Body of pancreas (tissue), 4 donors: ENCODE results near the gene TENT5A. TPM values are rescaled to one million over a fixed set of nuclear protein-coding genes. Genes with fewer than 3 reads are reported as not detected.

Source experiments
- ATAC-seq: fragments of 150-250 bp; one replicate; pipeline ENCODE4 v1.9.1; 2016
- DNase-seq, 4 donors: peaks; one replicate each; pipeline ENCODE4 v3.0.0-alpha.2; 2019
- H3K27ac ChIP-seq, 4 donors: fragments of 200-600 bp; sonication (generic); 1 replicate in 3 of 4; 2 replicates in 1 of 4; pipeline versions ENCODE4 v1.5.1 to v1.6.1; 2016 to 2019; ENCODE audit warnings: mild to moderate bottlenecking in 1 of 4, mixed read lengths in 1 of 4, moderate library complexity in 1 of 4
- H3K27me3 ChIP-seq, 2 donors: fragments of 200-600 bp; sonication (generic); one replicate each; pipeline ENCODE4 v1.6.0; 2016; ENCODE audit warnings: mild to moderate bottlenecking in 1 of 2
- H3K36me3 ChIP-seq, 2 donors: fragments of 200-600 bp; sonication (generic); replicated peaks in 1 of 2; 2 replicates each; pipeline ENCODE4 v1.5.1; 2016; ENCODE audit warnings: low read depth in 2 of 2; ENCODE audit not compliant: insufficient read depth in 1 of 2
- H3K4me1 ChIP-seq: fragments of 200-600 bp; sonication (generic); one replicate; pipeline ENCODE4 v1.6.0; 2016
- H3K4me3 ChIP-seq, 2 donors: fragments of 200-600 bp; sonication (generic); 1 replicate in 1 of 2; 2 replicates in 1 of 2; pipeline ENCODE4 v1.5.1; 2016 to 2019
- H3K9me3 ChIP-seq, 3 donors: fragments of 200-600 bp; sonication (generic); 1 replicate in 2 of 3; 2 replicates in 1 of 3; pipeline ENCODE4 v1.5.1; 2016
- CTCF ChIP-seq, 7 experiments: fragments of 450-650 bp in 4 of 7; fragments of 200-600 bp in 3 of 7; sonication (generic) in 3 of 7; IDR thresholded peaks; one replicate each; pipeline ENCODE4 v1.5.1; 2016 to 2019; ENCODE audit warnings: antibody characterized with exemption in 7 of 7
- POLR2A ChIP-seq, 3 donors: fragments of 450-650 bp; IDR thresholded peaks; one replicate each; pipeline ENCODE4 v1.6.1; 2016; ENCODE audit warnings: antibody characterized with exemption in 3 of 3, mild to moderate bottlenecking in 2 of 3
- WGBS, 2 donors: methylation state at CpG; one replicate each; pipeline ENCODE4 v1.1.5; 2017; 5-methylcytosine and 5-hydroxymethylcytosine counted together
- intact Hi-C: fragments of 100-400 bp; cut with DNase I; formaldehyde crosslinking; loops from one replicate; pipeline ENCODE4 v1.15.1; 2023
- small RNA-seq: library from RNA; depleted of rRNA; stranded (forward); fragments of <200 nt; gene quantifications from one replicate; pipeline ENCODE3, GENCODE V24; 2016
- total RNA-seq, 2 donors: library from RNA; depleted of rRNA; stranded (reverse); fragments of >200 nt; gene quantifications; one replicate each; pipeline ENCODE4 v1.1.0, GENCODE V29; 2016

The TENT5A gene
- total RNA-seq, 2 donors from 2014 or later: 7.3 to 8.2 TPM

GRCh38 chr6:81700414-81700813 lies 52.1 kb downstream of the TENT5A start:
- DNase-seq (no peak), ATAC-seq (no peak)
- Histone ChIP-seq H3K9me3 (no peaks in the 10 kb centered on the region), H3K4me1 (no peaks in the 10 kb centered on the region), H3K4me3 (no peak overlapping the region), H3K27ac (no peak overlapping the region), H3K27me3 (no peaks in the 10 kb centered on the region), H3K36me3 (no peaks in the 10 kb centered on the region)
- WGBS, 2 donors: 75 to 86% methylated on average over 1 of the region's 1 CpG
- TF ChIP-seq CTCF (IDR thresholded peaks at IDR 0.05): no peak
- no peak for TF ChIP-seq POLR2A (IDR thresholded peaks at IDR 0.05)
- intact Hi-C loops: no loop called here

GRCh38 chr6:81697559-81697958 lies 54.9 kb downstream of the TENT5A start:
- Histone ChIP-seq H3K36me3 (no peaks in the 10 kb centered on the region), H3K4me1 (no peaks in the 10 kb centered on the region), H3K9me3 (no peaks in the 10 kb centered on the region), H3K4me3 (no peak overlapping the region), H3K27me3 (no peaks in the 10 kb centered on the region), H3K27ac (no peak overlapping the region)
- DNase-seq (no peak), ATAC-seq (no peak)
- TF ChIP-seq CTCF (IDR thresholded peaks at IDR 0.05) (no peak), POLR2A (IDR thresholded peaks at IDR 0.05) (no peak)
- intact Hi-C loops: no loop called here
- WGBS, 2 donors: 80 to 85% methylated on average over 6 of the region's 6 CpGs

GRCh38 chr6:81696524-81696923 lies 56.0 kb downstream of the TENT5A start:
- no peak overlapping the region for H3K4me3 ChIP-seq
- TF ChIP-seq POLR2A (IDR thresholded peaks at IDR 0.05): no peak
- TF ChIP-seq CTCF (IDR thresholded peaks at IDR 0.05): no peak
- no peaks in the 10 kb centered on the region for H3K36me3 ChIP-seq
- no peaks in the 10 kb centered on the region for H3K27me3 ChIP-seq
- intact Hi-C loops: no loop called here
- H3K27ac ChIP-seq: no peak overlapping the region
- ATAC-seq (no peak), DNase-seq (peak in 2 of 4 donors; percentile 4 to 12)
- no peaks in the 10 kb centered on the region for H3K9me3 ChIP-seq
- no peaks in the 10 kb centered on the region for H3K4me1 ChIP-seq
- WGBS, 2 donors: 66 to 80% methylated on average over 3 of the region's 3 CpGs

Small RNA genes within 50 kb of the gene (small RNA-seq; reads per million reads assigned to genes)
- not detected for gene AL078599.1
- not detected for gene RF00156
